Measurements from ENCODE around the gene MGP.

Gene MGP

DNA sequence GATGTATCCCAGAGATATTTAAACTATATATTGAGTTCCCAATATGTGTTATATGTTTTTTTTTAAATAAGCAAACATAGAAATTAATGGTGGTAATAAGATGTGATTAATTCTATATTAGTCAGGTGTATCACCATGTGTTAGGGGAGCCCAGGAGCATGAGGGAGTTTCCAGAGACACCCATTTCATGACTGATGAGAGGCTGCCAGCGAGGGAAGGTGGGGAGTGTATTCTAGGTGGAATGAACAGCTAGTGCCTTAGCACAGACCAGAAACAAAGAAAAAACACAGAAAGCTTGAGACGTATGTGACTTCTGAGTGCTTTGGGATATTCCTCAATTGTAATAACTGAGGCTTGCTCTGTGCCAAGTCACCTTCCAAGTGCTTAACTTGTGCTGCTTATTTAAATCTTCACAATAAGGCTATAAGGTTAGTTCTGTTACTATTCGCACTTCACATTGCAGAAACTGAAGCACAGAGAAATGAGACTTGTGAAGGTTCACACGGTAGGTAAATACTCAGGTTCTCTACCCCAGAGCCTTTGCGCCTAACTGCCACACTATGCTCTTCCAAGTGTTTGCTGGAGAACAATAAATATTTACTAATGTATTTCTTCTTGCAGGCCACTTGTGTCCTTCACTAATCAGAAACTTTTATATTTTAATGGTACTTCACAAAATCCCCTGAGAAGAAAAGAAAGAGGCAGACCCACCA is 17.9 kb upstream of the MGP start:
- H3K27ac ChIP-seq (ENCODE audit: extremely low read depth, low read depth, low read length): no peak overlapping the region
- ChIA-PET POLR2A (no interaction called here), CTCF (interaction anchor here (0.7 to 1.7 kb wide), 3 partner anchors 11 to 367 kb away, joined by 3 to 5 read pairs (median 4); no protein-coding TSS in a partner anchor)

DNA sequence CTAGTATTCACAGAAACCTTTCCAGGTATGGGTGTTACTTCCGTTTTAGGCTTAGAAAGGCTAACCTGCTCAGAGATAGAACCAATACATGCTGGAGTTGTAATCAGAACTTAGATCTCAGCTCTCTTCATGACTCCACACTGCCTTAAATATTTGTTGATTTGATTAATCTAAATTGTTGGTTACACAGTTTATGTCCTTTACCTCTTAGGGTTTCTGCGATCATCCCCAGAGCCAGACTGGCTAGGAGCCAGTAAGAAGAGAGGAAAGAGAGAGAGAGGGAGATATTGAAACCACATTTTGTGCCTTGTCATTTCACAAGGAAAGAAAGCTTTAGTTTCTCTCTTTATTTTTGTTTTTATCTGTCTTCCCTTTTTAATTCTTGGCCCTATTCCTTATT is 16.8 kb upstream of the MGP start:
- ChIA-PET POLR2A (no interaction called here), CTCF (interaction anchor here (1.7 kb wide), 1 partner anchor 10 kb away, joined by 5 read pairs; no protein-coding TSS in a partner anchor)
- Histone ChIP-seq H3K36me3 (ENCODE audit: control insufficient read depth in 2 of 2, insufficient read depth in 1 of 2, low read length in 2 of 2) (no peaks in the 10 kb centered on the region), H3K27ac (ENCODE audit: extremely low read depth, low read depth, low read length) (no peak overlapping the region), H3K4me1 (ENCODE audit: control insufficient read depth, insufficient read depth, low read length) (no peaks in the 10 kb centered on the region), H3K4me3 (ENCODE audit: low read depth, low read length) (no peak overlapping the region), H3K9me3 (ENCODE audit: control insufficient read depth, insufficient read depth, low read depth, low read length) (no peaks in the 10 kb centered on the region)
- TF ChIP-seq ZNF629 (tag by site-specific recombination; IDR thresholded peaks at IDR 0.05): no peak
- TF ChIP-seq KLF1 (tag by site-specific recombination; IDR thresholded peaks at IDR 0.05): no peak
- TF ChIP-seq SALL2 (tag by site-specific recombination; IDR thresholded peaks at IDR 0.05; ENCODE audit: borderline replicate concordance): no peak
- TF ChIP-seq ZNF521 (tag by site-specific recombination; IDR thresholded peaks at IDR 0.05): no peak
- no peak for TF ChIP-seq ZNF169 (tag by site-specific recombination; IDR thresholded peaks at IDR 0.05)
- no peak for TF ChIP-seq ZNF555 (tag by site-specific recombination; conservative IDR thresholded peaks at IDR 0.05)
- TF ChIP-seq ZFP69B (tag by site-specific recombination; IDR thresholded peaks at IDR 0.05): no peak
- TF ChIP-seq, protein P1, sequence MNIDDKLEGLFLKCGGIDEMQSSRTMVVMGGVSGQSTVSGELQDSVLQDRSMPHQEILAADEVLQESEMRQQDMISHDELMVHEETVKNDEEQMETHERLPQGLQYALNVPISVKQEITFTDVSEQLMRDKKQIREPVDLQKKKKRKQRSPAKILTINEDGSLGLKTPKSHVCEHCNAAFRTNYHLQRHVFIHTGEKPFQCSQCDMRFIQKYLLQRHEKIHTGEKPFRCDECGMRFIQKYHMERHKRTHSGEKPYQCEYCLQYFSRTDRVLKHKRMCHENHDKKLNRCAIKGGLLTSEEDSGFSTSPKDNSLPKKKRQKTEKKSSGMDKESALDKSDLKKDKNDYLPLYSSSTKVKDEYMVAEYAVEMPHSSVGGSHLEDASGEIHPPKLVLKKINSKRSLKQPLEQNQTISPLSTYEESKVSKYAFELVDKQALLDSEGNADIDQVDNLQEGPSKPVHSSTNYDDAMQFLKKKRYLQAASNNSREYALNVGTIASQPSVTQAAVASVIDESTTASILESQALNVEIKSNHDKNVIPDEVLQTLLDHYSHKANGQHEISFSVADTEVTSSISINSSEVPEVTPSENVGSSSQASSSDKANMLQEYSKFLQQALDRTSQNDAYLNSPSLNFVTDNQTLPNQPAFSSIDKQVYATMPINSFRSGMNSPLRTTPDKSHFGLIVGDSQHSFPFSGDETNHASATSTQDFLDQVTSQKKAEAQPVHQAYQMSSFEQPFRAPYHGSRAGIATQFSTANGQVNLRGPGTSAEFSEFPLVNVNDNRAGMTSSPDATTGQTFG (tag by site-specific recombination; IDR thresholded peaks at IDR 0.05; ENCODE audit: borderline replicate concordance): no peak
- TF ChIP-seq ZNF132 (tag by site-specific recombination; IDR thresholded peaks at IDR 0.05; ENCODE audit: borderline replicate concordance): no peak
- TF ChIP-seq ZNF530 (tag by site-specific recombination; IDR thresholded peaks at IDR 0.05; ENCODE audit: low read depth): no peak
- TF ChIP-seq ZNF514 (tag by site-specific recombination; IDR thresholded peaks at IDR 0.05): no peak
- TF ChIP-seq, protein P2, sequence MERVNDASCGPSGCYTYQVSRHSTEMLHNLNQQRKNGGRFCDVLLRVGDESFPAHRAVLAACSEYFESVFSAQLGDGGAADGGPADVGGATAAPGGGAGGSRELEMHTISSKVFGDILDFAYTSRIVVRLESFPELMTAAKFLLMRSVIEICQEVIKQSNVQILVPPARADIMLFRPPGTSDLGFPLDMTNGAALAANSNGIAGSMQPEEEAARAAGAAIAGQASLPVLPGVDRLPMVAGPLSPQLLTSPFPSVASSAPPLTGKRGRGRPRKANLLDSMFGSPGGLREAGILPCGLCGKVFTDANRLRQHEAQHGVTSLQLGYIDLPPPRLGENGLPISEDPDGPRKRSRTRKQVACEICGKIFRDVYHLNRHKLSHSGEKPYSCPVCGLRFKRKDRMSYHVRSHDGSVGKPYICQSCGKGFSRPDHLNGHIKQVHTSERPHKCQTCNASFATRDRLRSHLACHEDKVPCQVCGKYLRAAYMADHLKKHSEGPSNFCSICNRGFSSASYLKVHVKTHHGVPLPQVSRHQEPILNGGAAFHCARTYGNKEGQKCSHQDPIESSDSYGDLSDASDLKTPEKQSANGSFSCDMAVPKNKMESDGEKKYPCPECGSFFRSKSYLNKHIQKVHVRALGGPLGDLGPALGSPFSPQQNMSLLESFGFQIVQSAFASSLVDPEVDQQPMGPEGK (tag by site-specific recombination; IDR thresholded peaks at IDR 0.05): no peak
- TF ChIP-seq SCRT1 (tag by site-specific recombination; IDR thresholded peaks at IDR 0.05; ENCODE audit: borderline replicate concordance): no peak

More for the DNA sequence above, 17.9 kb upstream of the MGP start:
- no peak overlapping the region for H3K4me3 ChIP-seq (ENCODE audit: low read depth, low read length)
- no peaks in the 10 kb centered on the region for H3K9me3 ChIP-seq (ENCODE audit: control insufficient read depth, insufficient read depth, low read depth, low read length)
- H3K4me1 ChIP-seq (ENCODE audit: control insufficient read depth, insufficient read depth, low read length): no peaks in the 10 kb centered on the region
- H3K36me3 ChIP-seq (ENCODE audit: control insufficient read depth in 2 of 2, insufficient read depth in 1 of 2, low read length in 2 of 2): no peaks in the 10 kb centered on the region
- TF ChIP-seq, protein P3, sequence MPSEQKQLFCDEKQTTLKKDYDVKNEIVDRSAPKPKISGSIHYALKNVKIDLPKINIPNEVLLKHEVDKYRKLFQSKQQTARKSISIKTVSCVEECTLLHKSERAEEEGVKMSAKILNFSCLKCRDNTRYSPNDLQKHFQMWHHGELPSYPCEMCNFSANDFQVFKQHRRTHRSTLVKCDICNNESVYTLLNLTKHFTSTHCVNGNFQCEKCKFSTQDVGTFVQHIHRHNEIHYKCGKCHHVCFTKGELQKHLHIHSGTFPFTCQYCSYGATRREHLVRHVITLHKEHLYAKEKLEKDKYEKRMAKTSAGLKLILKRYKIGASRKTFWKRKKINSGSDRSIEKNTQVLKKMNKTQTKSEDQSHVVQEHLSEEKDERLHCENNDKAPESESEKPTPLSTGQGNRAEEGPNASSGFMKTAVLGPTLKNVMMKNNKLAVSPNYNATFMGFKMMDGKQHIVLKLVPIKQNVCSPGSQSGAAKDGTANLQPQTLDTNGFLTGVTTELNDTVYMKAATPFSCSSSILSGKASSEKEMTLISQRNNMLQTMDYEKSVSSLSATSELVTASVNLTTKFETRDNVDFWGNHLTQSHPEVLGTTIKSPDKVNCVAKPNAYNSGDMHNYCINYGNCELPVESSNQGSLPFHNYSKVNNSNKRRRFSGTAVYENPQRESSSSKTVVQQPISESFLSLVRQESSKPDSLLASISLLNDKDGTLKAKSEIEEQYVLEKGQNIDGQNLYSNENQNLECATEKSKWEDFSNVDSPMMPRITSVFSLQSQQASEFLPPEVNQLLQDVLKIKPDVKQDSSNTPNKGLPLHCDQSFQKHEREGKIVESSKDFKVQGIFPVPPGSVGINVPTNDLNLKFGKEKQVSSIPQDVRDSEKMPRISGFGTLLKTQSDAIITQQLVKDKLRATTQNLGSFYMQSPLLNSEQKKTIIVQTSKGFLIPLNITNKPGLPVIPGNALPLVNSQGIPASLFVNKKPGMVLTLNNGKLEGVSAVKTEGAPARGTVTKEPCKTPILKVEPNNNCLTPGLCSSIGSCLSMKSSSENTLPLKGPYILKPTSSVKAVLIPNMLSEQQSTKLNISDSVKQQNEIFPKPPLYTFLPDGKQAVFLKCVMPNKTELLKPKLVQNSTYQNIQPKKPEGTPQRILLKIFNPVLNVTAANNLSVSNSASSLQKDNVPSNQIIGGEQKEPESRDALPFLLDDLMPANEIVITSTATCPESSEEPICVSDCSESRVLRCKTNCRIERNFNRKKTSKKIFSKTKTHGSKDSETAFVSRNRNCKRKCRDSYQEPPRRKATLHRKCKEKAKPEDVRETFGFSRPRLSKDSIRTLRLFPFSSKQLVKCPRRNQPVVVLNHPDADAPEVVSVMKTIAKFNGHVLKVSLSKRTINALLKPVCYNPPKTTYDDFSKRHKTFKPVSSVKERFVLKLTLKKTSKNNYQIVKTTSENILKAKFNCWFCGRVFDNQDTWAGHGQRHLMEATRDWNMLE (tag by site-specific recombination; conservative IDR thresholded peaks at IDR 0.05; ENCODE audit: low read depth): no peak
- TF ChIP-seq, protein P4, sequence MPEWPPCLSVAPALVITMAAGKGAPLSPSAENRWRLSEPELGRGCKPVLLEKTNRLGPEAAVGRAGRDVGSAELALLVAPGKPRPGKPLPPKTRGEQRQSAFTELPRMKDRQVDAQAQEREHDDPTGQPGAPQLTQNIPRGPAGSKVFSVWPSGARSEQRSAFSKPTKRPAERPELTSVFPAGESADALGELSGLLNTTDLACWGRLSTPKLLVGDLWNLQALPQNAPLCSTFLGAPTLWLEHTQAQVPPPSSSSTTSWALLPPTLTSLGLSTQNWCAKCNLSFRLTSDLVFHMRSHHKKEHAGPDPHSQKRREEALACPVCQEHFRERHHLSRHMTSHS (tag by site-specific recombination; IDR thresholded peaks at IDR 0.05): no peak
- no peak for TF ChIP-seq ZNF623 (tag by site-specific recombination; IDR thresholded peaks at IDR 0.05)
- TF ChIP-seq ZNF175 (tag by site-specific recombination; IDR thresholded peaks at IDR 0.05): no peak
- TF ChIP-seq, protein P5, sequence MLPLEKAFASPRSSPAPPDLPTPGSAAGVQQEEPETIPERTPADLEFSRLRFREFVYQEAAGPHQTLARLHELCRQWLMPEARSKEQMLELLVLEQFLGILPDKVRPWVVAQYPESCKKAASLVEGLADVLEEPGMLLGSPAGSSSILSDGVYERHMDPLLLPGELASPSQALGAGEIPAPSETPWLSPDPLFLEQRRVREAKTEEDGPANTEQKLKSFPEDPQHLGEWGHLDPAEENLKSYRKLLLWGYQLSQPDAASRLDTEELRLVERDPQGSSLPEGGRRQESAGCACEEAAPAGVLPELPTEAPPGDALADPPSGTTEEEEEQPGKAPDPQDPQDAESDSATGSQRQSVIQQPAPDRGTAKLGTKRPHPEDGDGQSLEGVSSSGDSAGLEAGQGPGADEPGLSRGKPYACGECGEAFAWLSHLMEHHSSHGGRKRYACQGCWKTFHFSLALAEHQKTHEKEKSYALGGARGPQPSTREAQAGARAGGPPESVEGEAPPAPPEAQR (tag by site-specific recombination; IDR thresholded peaks at IDR 0.05): no peak
- TF ChIP-seq ZNF239 (tag by site-specific recombination; IDR thresholded peaks at IDR 0.05): no peak
- TF ChIP-seq ZNF529 (tag by site-specific recombination; IDR thresholded peaks at IDR 0.05; ENCODE audit: insufficient replicate concordance): no peak
- no peak for TF ChIP-seq ZSCAN16 (tag by site-specific recombination; IDR thresholded peaks at IDR 0.05)
- TF ChIP-seq WT1 (tag by site-specific recombination; IDR thresholded peaks at IDR 0.05): no peak
- TF ChIP-seq ZFP41 (tag by site-specific recombination; IDR thresholded peaks at IDR 0.05; ENCODE audit: borderline replicate concordance): no peak
- no peak for TF ChIP-seq ZNF174 (tag by site-specific recombination; IDR thresholded peaks at IDR 0.05)
- TF ChIP-seq KLF10 (tag by site-specific recombination; IDR thresholded peaks at IDR 0.05): no peak
- no peak for TF ChIP-seq GLI2 (tag by site-specific recombination; IDR thresholded peaks at IDR 0.05; ENCODE audit: borderline replicate concordance, low read depth)
